ENCODE results near the gene RTL5.

The RTL5 gene

DNA sequence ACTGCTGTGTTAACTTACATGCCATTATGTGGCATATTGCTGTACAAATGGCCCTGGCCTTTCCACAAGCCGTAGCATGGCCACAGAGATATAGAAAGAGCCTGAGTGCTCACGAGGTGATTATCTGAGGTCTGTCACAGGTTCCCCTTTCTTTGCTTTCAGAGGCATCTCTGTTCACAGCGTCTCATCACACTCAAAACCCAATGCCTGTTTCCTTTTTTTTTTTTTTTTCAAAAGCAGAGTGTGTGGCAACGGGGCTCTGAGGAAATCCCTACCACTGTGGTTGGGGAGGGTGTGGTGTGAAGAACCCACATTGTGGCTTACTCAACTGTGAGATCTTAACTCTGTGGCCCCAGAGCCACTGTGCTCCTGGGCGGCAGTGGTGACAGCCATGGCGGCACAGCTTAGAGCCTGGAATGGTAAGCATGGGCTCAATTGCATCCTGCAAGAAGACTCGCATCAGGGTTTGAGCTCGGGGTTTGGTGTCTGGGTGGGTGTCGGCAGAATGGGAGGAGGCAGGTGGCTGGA lies 30.8 kb downstream of the RTL5 start:
- Histone ChIP-seq H3K4me3 (ENCODE audit: low read depth, low read length, poor library complexity, severe bottlenecking) (no peak overlapping the region), H3K36me3 (ENCODE audit: insufficient read depth, low read length) (no peaks in the 10 kb centered on the region), H3K4me2 (ENCODE audit: low read length) (no peak overlapping the region), H3K79me2 (ENCODE audit: insufficient read depth, low read length) (no peaks in the 10 kb centered on the region), H3K9me3 (ENCODE audit: low read length) (no peaks in the 10 kb centered on the region), H2AFZ (ENCODE audit: low read length) (no peak overlapping the region), H3F3A (ENCODE audit: insufficient read depth, low read length) (no peaks in the 10 kb centered on the region), H3K27ac (ENCODE audit: low read depth, low read length, poor library complexity, severe bottlenecking) (no peak overlapping the region), H3K9me2 (ENCODE audit: low read depth, low read length) (no peaks in the 10 kb centered on the region), H3K4me1 (ENCODE audit: insufficient read depth, low read length, severe bottlenecking) (no peaks in the 10 kb centered on the region), H3K27me3 (ENCODE audit: insufficient read depth, low read length) (no peaks in the 10 kb centered on the region), H3K9ac (ENCODE audit: low read length) (no peak overlapping the region), H4K20me1 (ENCODE audit: insufficient read depth, low read length) (no peaks in the 10 kb centered on the region)
- TF ChIP-seq CTCF (IDR thresholded peaks at IDR 0.05; ENCODE audit: low read length) = no peak
- TF ChIP-seq EZH2 (IDR thresholded peaks at IDR 0.05; ENCODE audit: borderline replicate concordance, low read length) = no peak

DNA sequence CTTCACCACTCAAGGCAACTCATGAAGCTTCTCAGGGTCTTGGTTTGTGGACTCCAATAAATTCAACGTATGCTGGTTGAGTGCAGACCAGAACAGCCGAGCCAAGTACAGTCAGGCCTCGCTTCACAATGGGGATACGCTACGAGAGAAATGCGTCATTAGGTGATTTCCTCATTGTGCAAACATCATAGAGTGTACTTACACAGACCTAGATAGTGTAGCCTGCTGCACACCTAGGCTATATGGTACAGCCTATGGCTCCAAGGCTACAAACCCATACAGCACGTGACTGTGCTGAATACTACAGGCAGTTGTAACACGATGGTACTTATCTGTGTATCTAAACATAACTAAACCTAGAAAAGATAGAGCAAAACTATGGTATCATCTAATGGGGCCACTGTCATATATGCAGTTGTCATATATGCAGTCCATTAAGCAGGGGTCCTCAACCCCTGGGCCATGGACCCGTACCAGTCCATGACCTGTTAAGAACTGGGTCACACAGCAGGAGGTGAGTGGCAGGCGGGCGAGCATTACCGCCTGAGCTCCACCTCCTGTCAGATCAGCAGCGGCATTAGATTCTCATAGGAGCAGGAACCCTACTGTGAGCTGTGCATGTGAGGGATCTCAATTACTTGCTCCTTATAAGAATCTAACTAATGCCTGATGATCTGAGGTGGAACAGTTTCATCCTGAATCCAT lies 31.5 kb downstream of the RTL5 start:
- no peak for TF ChIP-seq EZH2 (IDR thresholded peaks at IDR 0.05; ENCODE audit: borderline replicate concordance, low read length)
- no peak overlapping the region for H3K27ac ChIP-seq (ENCODE audit: low read depth, low read length, poor library complexity, severe bottlenecking)
- H3K9ac ChIP-seq (ENCODE audit: low read length) = no peak overlapping the region
- no peak overlapping the region for H2AFZ ChIP-seq (ENCODE audit: low read length)
- H3K36me3 ChIP-seq (ENCODE audit: insufficient read depth, low read length) = no peaks in the 10 kb centered on the region
- no peaks in the 10 kb centered on the region for H3K4me1 ChIP-seq (ENCODE audit: insufficient read depth, low read length, severe bottlenecking)
- H3K79me2 ChIP-seq (ENCODE audit: insufficient read depth, low read length) = no peaks in the 10 kb centered on the region
- H3K9me3 ChIP-seq (ENCODE audit: low read length) = no peaks in the 10 kb centered on the region
- H3K4me2 ChIP-seq (ENCODE audit: low read length) = no peak overlapping the region
- H4K20me1 ChIP-seq (ENCODE audit: insufficient read depth, low read length) = no peaks in the 10 kb centered on the region
- H3F3A ChIP-seq (ENCODE audit: insufficient read depth, low read length) = no peaks in the 10 kb centered on the region
- H3K27me3 ChIP-seq (ENCODE audit: insufficient read depth, low read length) = no peaks in the 10 kb centered on the region
- no peak overlapping the region for H3K4me3 ChIP-seq (ENCODE audit: low read depth, low read length, poor library complexity, severe bottlenecking)
- no peaks in the 10 kb centered on the region for H3K9me2 ChIP-seq (ENCODE audit: low read depth, low read length)

GRCh38 chrX:72097098-72097497 lies 34.6 kb downstream of the RTL5 start:
- no peaks in the 10 kb centered on the region for H3K9me3 ChIP-seq (ENCODE audit: low read length)
- H3K4me1 ChIP-seq (ENCODE audit: insufficient read depth, low read length, severe bottlenecking) = no peaks in the 10 kb centered on the region
- H4K20me1 ChIP-seq (ENCODE audit: insufficient read depth, low read length) = no peaks in the 10 kb centered on the region
- H3F3A ChIP-seq (ENCODE audit: insufficient read depth, low read length) = no peaks in the 10 kb centered on the region
- H3K36me3 ChIP-seq (ENCODE audit: insufficient read depth, low read length) = no peaks in the 10 kb centered on the region
- no peaks in the 10 kb centered on the region for H3K79me2 ChIP-seq (ENCODE audit: insufficient read depth, low read length)
- H2AFZ ChIP-seq (ENCODE audit: low read length) = no peak overlapping the region
- no peak overlapping the region for H3K27ac ChIP-seq (ENCODE audit: low read depth, low read length, poor library complexity, severe bottlenecking)
- TF ChIP-seq EZH2 (IDR thresholded peaks at IDR 0.05; ENCODE audit: borderline replicate concordance, low read length) (no peak), CTCF (IDR thresholded peaks at IDR 0.05; ENCODE audit: low read length) (no peak)
- H3K9ac ChIP-seq (ENCODE audit: low read length) = no peak overlapping the region
- no peaks in the 10 kb centered on the region for H3K27me3 ChIP-seq (ENCODE audit: insufficient read depth, low read length)
- no peak overlapping the region for H3K4me2 ChIP-seq (ENCODE audit: low read length)
- no peaks in the 10 kb centered on the region for H3K9me2 ChIP-seq (ENCODE audit: low read depth, low read length)
- no peak overlapping the region for H3K4me3 ChIP-seq (ENCODE audit: low read depth, low read length, poor library complexity, severe bottlenecking)

DNA sequence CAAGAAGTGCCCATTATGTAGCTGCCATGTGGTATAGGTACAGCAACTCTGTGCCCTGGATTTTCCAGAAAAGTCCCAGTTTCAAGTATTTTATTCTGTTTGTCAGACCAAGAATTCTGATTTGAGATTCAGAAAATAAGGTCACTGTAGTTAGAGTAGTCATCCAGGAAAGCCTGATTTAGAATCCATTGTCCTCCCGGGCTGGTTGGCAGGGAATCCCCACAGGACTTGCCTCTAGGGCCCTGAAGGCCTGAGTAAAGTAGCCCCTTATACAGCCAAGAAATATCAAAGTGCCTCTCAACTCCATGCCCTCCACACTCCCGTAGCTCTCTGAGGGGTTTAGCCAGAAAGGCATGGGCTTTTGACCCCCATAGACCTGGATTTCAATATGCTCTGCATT lies 36.3 kb downstream of the RTL5 start:
- Histone ChIP-seq H3K4me2 (ENCODE audit: low read length) (no peak overlapping the region), H3K9me3 (ENCODE audit: low read length) (no peaks in the 10 kb centered on the region), H3K9me2 (ENCODE audit: low read depth, low read length) (no peaks in the 10 kb centered on the region), H4K20me1 (ENCODE audit: insufficient read depth, low read length) (no peaks in the 10 kb centered on the region), H3F3A (ENCODE audit: insufficient read depth, low read length) (no peaks in the 10 kb centered on the region), H2AFZ (ENCODE audit: low read length) (no peak overlapping the region), H3K9ac (ENCODE audit: low read length) (no peak overlapping the region), H3K4me3 (ENCODE audit: low read depth, low read length, poor library complexity, severe bottlenecking) (no peak overlapping the region), H3K27me3 (ENCODE audit: insufficient read depth, low read length) (no peaks in the 10 kb centered on the region), H3K36me3 (ENCODE audit: insufficient read depth, low read length) (no peaks in the 10 kb centered on the region), H3K4me1 (ENCODE audit: insufficient read depth, low read length, severe bottlenecking) (no peaks in the 10 kb centered on the region), H3K79me2 (ENCODE audit: insufficient read depth, low read length) (no peaks in the 10 kb centered on the region), H3K27ac (ENCODE audit: low read depth, low read length, poor library complexity, severe bottlenecking) (no peak overlapping the region)
- TF ChIP-seq EZH2 (IDR thresholded peaks at IDR 0.05; ENCODE audit: borderline replicate concordance, low read length) = no peak
- no peak for TF ChIP-seq CTCF (IDR thresholded peaks at IDR 0.05; ENCODE audit: low read length)
